T1000 (cell line): ENCODE measurements around the gene ZFR.
"Not testable (repeated sequence)": the region's sequence is repeated elsewhere in the genome, so short reads cannot be mapped to it uniquely, and the experiment has no call there.

Experiments
- DNase-seq: peaks from one replicate; lab custom pipeline; 2025; ENCODE audit warnings: mixed read lengths; lab: John Stamatoyannopoulos, UW

ZFR gene

GRCh38 chr5:32444431-32445286 lies at the start of gene ZFR:
TSS of gene ZFR (minus strand) at chr5:32444740. CDS start at chr5:32444658, 82 bp downstream.
- DNase-seq = peak; percentile 93

DNA sequence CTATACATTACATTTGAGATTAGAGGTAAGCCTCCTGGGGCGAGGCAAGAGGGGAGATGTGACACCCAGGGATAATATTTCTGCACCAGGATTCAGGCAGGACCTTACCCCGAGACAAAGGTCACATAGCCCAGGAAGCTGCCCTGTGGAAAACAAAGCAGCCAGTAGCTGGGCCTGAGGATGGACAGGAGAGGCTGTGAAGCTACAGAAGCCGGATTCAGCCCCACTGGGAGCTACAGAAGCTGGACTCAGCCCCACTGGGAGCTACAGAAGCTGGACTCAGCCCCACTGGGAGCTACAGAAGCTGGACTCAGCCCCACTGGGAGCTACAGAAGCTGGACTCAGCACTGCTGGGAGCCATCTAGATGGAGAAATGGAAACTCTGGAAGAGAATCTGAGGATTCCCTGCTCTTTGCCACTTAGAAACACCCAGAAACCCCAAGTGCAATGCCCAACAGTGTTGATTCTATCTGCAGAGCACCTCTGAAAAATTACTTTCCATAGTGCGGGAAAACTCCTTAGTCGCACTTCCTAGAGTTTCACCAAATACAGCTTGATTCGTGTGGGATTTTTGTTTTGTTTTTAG lies 46.5 kb upstream of the ZFR start:
- no peak for DNase-seq

DNA sequence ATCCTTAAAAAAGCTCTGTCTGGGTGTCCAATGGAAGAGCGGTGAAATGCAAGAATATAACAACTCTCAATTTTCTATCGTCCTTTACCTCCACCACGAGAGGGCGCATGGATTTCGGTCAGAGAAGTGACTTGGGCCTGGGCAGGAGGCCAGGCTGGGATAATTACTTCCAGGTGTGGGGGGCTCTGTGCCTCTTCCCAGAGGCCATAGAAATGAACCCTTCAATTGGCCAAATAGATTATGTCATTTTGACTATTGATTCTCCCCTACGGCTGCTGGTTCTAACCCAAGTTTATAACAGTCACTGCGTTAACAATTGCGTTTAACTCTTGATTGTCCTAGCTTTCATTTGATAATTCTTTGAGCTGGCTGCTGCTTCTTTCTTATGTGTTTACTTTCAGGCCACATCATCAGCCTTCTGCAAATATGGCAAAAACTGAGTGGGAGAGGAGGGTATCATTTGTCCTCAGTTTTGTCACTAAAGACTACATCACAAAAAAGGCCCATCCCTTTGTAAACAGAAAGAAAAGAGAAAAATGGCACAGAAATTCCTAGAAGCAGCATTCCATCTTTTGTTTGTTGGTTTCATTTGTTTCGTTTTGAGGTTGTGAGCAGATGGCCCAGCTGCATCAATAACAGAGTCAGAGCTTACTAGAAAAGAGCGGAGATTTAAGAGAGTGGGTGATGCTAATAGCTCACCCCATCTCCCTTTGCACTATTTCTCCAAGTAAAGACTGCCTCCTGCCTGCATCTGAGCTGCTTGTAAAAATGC lies 45.4 kb upstream of the ZFR start:
- DNase-seq = peak; percentile 87

DNA sequence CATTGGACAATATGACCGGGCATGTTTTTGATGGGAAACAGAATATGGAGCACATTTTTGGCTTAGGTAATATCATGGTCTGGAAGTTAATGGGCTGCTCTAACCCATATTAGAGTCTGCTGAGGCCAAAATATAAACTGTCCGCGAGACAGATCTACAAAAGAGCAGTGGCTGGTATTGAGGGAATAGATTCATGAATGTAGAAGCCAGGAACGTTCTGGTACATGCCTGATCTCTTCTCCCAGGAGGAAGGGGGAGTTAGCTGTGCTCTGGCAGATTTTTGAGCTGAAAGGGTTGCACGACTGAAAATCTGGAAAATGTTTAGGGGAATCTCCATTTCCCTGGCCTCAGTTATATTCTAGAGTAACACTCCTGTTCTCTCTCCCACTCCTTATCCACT lies 42.9 kb upstream of the ZFR start:
- DNase-seq = no peak

GRCh38 chr5:32487008-32487407 lies 42.5 kb upstream of the ZFR start:
- DNase-seq = no peak

DNA sequence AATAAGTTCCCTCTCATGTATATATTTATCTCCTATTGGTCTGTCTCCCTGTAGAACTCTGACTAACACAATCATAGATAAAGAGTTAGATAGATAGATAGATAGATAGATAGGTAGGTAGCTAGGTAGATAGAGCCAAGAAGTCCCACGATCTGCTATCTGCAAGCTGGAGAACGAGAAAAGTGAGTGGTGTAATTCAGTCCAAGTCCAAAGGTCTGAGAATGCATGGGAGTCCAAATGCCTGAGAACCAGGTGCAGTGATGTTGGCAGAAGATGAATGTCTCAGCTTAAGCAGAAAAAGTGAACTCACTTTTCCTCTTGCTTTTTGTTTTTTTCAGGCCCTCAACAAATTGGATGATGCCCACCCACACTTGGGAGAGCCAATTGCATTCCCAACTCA lies 37.7 kb upstream of the ZFR start:
- no peak for DNase-seq

GRCh38 chr5:32479096-32479495 lies 34.6 kb upstream of the ZFR start:
- no peak for DNase-seq

DNA sequence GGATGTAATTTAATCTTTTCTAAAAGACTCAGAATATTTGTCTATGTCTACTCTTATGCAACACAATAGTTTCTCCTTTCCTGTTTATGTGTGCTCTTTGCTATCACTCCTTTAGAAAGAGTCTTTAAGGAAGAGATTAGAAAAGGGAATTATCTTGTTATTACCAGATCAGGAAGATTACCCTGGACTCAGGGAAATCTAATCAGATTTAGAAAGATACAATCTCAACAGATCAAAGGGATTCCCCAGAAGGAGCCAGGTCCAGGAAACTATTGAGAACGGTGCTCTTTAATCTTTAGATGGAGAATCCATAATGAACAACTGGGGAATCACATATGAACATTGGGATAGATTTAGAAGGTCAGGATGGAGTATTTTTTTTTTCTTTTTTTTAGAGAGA lies 32.4 kb upstream of the ZFR start:
- DNase-seq = no peak

DNA sequence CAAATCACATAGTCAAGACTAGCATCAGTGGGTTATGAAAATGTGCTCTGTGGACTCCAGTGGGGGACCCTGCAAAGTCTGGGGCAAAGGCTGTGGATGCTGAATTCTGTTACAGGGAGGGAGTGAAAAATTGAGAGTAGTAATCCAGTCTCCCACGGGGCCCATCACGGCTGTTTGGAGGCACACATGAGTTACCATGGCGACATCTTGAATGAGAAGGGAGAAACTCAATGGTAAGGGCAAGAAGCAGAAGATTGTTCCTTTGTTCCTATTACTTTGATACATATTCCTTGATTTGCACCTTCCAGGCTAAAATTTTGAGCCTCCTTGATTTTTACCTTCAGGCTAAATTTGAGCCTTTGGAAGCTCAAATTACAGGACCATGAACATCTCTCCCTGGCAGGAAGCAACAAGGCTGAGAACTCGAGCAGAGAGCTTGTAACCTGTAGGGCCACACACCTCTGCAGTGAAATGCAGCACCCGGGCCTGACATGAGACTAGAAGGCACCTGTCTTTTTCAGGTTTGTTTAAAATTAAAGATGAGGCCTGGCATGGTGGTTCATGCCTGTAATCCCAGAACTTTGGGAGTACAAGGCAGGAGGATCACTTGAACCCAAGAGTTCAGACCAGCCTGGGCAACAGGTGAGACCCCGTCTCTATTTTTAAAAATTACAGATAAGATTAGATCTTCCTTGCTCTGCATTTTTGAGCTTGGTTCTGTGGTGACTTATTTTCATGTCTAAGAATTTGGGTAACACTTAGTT lies 31.0 kb upstream of the ZFR start:
- DNase-seq = no peak

- no peak for DNase-seq
Measured at GRCh38 chr5:32474209-32474854, 29.8 kb upstream of the ZFR start.

DNA sequence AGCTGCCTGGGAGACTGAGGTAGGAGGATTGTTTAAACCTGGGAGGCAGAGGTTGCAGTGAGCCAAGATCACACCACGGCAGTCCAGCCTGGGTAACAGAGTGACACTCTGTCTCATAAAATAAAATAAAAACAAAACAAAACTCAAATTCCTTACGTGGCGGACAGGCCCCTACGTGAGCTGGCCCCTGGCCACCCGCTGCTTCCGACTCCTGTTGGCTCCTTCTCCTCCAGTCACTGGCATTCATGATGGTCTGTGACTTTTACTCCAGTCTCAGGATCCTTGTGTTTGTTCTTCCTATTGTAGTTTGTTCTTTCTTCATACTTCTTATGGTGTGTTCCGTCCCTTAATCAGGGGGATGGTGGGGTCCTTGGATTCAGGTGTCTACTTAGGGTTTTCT lies 28.5 kb upstream of the ZFR start:
- DNase-seq = no peak

DNA sequence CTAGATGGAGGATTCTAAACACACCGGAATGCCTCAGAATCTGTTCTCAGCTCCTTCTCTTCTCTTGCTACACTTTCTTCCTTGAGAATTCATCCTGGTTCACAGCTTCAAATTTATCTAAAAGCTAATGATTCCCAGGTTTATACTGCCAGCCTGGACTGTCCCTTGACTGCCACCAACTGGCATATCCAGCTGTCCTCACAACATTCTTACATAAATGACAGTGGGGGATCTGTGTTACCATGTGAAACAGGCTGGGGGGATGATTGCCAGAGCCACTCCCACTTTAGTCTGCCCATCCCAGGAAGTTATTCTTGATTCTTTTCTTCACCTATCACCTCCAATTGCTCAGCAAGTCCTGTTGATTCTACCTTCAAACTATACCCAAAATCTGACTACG lies 27.2 kb upstream of the ZFR start:
- no peak for DNase-seq

DNA sequence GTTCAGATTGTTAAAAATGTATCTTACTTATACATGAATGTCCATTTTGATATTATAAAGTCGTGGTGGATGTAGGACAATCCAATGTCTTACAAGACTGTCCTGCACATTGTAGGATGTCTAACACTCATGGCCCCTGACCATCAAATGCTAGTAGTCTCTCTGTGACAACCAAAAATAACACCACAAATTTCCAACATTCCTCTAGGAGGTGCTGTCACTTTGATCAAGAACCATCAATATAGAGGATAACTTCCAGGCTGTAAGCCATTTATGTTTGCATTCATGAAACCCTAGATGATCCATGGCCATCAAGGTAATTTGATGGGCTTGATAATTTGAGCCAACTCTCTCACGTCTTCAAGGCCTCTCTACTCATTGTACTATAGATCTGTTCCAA lies 20.5 kb upstream of the ZFR start:
- DNase-seq = no peak

DNA sequence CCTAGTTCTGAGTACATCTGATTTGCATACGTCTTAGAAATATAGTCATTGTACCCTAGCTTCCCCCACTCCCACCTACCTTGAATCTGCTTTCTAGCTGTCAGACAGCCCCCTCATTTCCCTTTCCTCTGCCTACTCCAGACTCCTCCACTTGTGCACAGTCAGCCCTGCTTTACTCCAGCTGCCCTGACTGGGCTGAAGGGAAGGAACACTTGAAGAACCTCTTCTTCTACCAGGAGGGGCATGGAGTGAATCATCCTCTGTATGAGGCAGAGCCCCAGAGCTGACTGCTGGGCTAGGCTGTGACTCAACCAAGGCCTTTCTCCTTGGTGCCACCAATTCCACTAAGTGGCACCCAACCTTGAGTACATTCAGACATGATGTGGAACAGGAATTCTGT lies 18.1 kb upstream of the ZFR start:
- peak; percentile 24 for DNase-seq

DNA sequence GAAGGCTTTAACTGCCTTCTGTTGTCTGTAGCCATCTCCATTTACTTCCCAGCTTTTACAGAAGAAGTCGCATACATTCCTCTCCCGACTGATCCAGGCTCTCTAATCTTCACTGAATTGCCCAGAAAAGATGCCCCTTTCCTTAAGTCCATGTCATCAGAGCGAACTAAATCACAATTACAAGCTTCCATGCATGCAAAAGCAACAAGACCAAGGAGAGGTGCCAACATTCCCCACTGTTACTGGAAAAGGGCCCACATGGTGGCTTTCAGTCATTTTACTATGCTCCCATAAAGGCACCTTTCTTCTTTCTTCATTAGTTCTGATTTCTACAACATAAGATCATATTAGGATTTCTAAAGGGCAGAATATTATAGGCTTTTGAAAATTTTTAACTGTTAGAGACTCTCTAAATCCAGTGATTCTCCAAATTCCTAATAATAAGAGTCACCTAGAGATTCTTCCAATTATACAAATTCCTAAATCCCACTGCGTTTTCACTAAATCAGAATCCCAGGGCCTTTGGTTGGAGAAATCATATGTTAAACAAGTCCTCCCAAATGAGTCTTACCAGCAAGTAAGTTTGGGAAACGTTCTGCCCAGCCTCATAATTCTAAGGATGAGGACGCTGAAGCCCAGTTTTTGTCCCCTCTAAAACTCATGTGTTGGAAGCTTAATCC lies 17.0 kb upstream of the ZFR start:
- no peak for DNase-seq

DNA sequence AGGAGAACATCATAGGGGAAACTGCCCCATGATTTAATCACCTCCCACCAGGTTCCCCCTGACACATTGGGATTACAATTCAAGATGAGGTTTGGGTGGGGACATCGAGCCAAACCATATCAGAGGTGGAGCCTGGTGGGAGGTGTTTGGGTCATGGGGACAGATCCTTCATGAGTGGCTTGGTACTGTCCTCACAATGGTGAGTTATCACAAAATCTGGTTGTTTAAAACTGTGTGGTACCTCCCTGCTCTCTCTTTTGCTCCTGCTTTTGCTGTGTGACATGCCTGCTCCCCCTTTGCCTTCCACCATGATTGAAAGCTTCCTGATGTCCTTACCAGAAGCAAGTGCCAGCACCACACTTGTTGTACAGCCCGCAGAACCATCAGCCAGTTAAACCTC lies 16.2 kb upstream of the ZFR start:
- no peak for DNase-seq

DNA sequence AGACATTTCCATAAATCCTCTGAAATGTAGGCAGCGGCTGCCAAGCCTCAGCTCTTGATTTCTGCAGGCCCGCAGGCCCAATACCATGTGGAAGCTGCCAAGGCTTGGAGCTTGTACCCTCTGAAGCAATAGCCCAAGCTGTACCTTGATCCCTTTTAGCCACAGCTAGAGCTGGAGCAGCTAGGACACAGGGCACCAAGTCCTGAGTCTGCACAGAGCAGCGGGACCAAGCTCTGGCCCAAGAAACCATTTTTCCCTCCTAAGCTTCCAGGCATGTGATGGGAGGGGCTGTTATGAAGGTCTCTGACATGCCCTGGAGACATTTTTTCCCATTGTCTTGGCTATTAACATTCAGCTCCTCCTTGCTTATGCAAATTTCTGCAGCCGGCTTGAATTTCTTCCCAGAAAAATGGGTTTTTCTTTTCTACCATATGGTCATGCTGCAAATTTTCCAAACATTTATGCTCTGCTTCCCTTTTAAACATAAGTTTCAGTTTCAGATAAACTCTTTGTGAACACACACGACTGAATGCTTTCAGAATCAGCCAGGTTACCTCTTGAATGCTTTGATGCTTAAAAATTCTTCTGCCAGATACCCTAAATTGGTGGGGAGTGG lies 14.4 kb upstream of the ZFR start:
- DNase-seq = no peak

- no peak for DNase-seq
Measured at GRCh38 chr5:32455311-32455710, 10.8 kb upstream of the ZFR start.

DNA sequence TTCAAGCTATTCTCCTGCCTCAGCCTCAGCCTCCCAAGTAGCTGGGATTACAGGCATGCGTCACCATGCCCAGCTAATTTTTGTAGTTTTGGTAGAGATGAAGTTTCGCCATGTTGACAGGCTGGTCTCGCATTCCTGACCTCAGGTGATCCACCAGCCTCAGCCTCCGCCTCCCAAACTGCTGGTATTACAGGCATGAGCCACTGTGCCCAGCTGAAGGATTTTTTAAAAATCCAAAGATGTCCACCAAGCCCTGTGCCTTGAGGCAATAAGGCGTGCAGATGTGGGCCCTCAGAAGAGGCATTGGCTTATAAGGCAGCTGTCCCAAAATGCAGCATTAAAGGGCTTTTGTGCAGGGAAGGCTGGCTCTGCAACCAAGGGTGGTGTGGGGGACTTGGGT lies 10.3 kb upstream of the ZFR start:
- no peak for DNase-seq

DNA sequence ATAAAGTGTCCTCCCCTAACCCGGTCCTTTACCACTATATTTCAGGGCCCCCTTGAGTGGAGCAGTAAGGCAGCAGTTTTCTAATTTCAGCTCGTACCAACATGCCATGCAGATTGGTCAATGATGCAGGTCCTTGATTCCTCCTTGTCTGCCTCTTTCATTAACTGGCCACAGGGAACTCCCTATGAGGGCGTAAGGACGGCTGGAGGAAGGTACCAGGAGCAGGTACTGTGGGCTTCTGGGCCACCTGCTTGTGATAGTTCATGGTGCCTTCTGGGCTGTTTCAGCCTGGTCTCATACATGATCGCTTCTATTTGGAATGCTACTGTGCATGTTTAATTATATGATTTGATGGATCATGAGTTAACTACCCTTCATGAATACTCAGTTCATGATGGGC lies 9.4 kb upstream of the ZFR start:
- DNase-seq = no peak

DNA sequence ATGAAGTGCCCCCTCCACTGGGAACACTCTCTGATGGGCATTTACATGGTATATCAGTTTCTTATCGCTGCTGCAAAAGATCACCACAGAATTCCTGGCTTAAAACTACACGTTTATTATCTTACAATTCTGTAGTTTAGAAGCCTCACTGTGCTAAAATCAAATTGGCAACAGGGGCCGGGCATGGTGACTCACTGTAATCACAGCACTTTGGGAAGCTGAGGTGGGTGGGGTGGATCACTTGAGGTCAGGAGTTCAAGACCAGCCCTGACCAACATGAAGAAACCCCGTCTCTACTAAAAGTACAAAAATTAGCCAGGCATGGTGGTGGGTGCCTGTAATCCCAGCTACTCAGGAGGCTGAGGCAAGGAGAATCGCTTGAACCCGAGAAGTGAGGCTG lies 7.8 kb upstream of the ZFR start:
- not testable (repeated sequence) for DNase-seq
